HCT116 (cell line): ENCODE data around the gene PRKCQ. TPM values are rescaled to one million over a fixed set of nuclear protein-coding genes. Genes with fewer than 3 reads are reported as not detected.

Experiments used
- ATAC-seq: fragments of 200-7000 bp; cut with Tn5 transposase; 2 replicates; pipeline ENCODE4 v1.9.1; 2020; ENCODE audit warnings: mild to moderate bottlenecking, moderate library complexity
- BruUV-seq: library from RNA; stranded (reverse); fragments of 400-500 nt; replicated peaks from 2 replicates; lab custom pipeline; 2021; lab: Mats Ljungman, UMichigan
- CTCF ChIA-PET: fragments of 300-600 bp; sonication (Branson Sonifier 250); formaldehyde crosslinking; loops from one replicate; lab custom pipeline; 2021; ENCODE audit warnings: antibody characterized with exemption; lab: Charles Lee
- POLR2A ChIA-PET: fragments of 300-600, 350-600 bp; sonication (Branson Sonifier 250); formaldehyde crosslinking; loops from one replicate; lab custom pipeline; 2021; ENCODE audit warnings: antibody characterized with exemption; lab: Charles Lee
- RAD21 ChIA-PET, 2 experiments: fragments of 300-600 bp; sonication (Branson Sonifier 250); formaldehyde crosslinking; loops; one replicate each; lab custom pipeline; 2023; ENCODE audit warnings: low total read pairs in 2 of 2; ENCODE audit not compliant: uncharacterized antibody in 2 of 2, unreplicated experiment in 2 of 2, low non-redundant PET in 1 of 2; lab: Charles Lee
- DNase-seq: peaks from one replicate; pipeline ENCODE4 v3.0.0-alpha.2; 2010; ENCODE audit warnings: low read depth, low spot score
- H2AFZ ChIP-seq: fragments of 200-600 bp; shearing (Covaris generic), sonication (generic); 2 replicates; pipeline ENCODE4 v1.6.1; 2017; ENCODE audit warnings: low read depth, mixed run types, mixed read lengths, antibody characterized with exemption, low read length; ENCODE audit not compliant: poor library complexity, severe bottlenecking
- H3K27ac ChIP-seq: 2 replicates; pipeline ENCODE4 v1.5.1; 2012; ENCODE audit warnings: low read depth, low read length
- H3K27me3 ChIP-seq: fragments of 200-600 bp; sonication (generic); 2 replicates; pipeline ENCODE4 v1.6.1; 2016; ENCODE audit warnings: mixed run types, low read length, mixed read lengths; ENCODE audit not compliant: insufficient read depth
- H3K36me3 ChIP-seq, 2 experiments: fragments of 200-500 bp in 1 of 2; fragments of 200-600 bp in 1 of 2; sonication (Bioruptor generic) in 1 of 2; sonication (generic) in 1 of 2; 2 replicates each; pipeline versions ENCODE4 v1.5.1 to v1.6.1; 2014 to 2016; ENCODE audit warnings: low read length in 2 of 2, inconsistent platforms in 1 of 2, mixed read lengths in 1 of 2, mixed run types in 1 of 2; ENCODE audit not compliant: insufficient read depth in 2 of 2, control insufficient read depth in 1 of 2
- H3K4me1 ChIP-seq, 2 experiments: fragments of 200-600 bp in 1 of 2; sonication (generic) in 1 of 2; 2 replicates each; pipeline versions ENCODE4 v1.5.1 to v1.6.1; 2012 to 2017; ENCODE audit warnings: low read length in 2 of 2, inconsistent platforms in 1 of 2, mild to moderate bottlenecking in 1 of 2, mixed read lengths in 1 of 2, mixed run types in 1 of 2, moderate library complexity in 1 of 2; ENCODE audit not compliant: insufficient read depth in 2 of 2, control insufficient read depth in 1 of 2
- H3K4me2 ChIP-seq: fragments of 200-600 bp; sonication (generic); 2 replicates; pipeline ENCODE4 v1.6.1; 2017; ENCODE audit warnings: mixed run types, low read length, mixed read lengths
- H3K4me3 ChIP-seq, 2 experiments: fragments of 200-600 bp in 1 of 2; sonication (generic) in 1 of 2; replicated peaks in 1 of 2; 2 replicates each; pipeline ENCODE4 v1.5.1; 2011 to 2016; ENCODE audit warnings: low read length in 2 of 2, control low read depth in 1 of 2, low read depth in 1 of 2, mild to moderate bottlenecking in 1 of 2, mixed read lengths in 1 of 2, mixed run types in 1 of 2
- H3K79me2 ChIP-seq: fragments of 200-600 bp; sonication (generic); 2 replicates; pipeline ENCODE4 v1.6.1; 2017; ENCODE audit warnings: mild to moderate bottlenecking, mixed run types, low read length, moderate library complexity, mixed read lengths; ENCODE audit not compliant: insufficient read depth
- H3K9ac ChIP-seq: fragments of 200-600 bp; sonication (generic); 2 replicates; pipeline ENCODE4 v1.6.1; 2016; ENCODE audit warnings: low read length, mixed read lengths
- H3K9me2 ChIP-seq: fragments of 200-600 bp; sonication (generic), shearing (Covaris generic); 2 replicates; pipeline ENCODE4 v1.6.1; 2017; ENCODE audit warnings: mixed run types, mild to moderate bottlenecking, moderate library complexity; ENCODE audit not compliant: insufficient read depth
- H3K9me3 ChIP-seq, 2 experiments: fragments of 200-500 bp in 1 of 2; fragments of 200-600 bp in 1 of 2; sonication (Bioruptor generic) in 1 of 2; sonication (generic) in 1 of 2; 2 replicates each; pipeline ENCODE4 v1.6.1; 2014 to 2017; ENCODE audit warnings: low read length in 2 of 2, mixed read lengths in 2 of 2, inconsistent platforms in 1 of 2, low read depth in 1 of 2, mild to moderate bottlenecking in 1 of 2, mixed run types in 1 of 2, moderate library complexity in 1 of 2; ENCODE audit not compliant: control insufficient read depth in 1 of 2, insufficient read depth in 1 of 2
- H4K20me1 ChIP-seq: fragments of 200-600 bp; sonication (generic), shearing (Covaris generic); 2 replicates; pipeline ENCODE4 v1.6.1; 2017; ENCODE audit warnings: mixed run types, mild to moderate bottlenecking, moderate library complexity; ENCODE audit not compliant: insufficient read depth
- ATF3 ChIP-seq: IDR thresholded peaks from 2 replicates; pipeline ENCODE4 v1.6.1; 2012
- CEBPB ChIP-seq: IDR thresholded peaks from 2 replicates; pipeline ENCODE4 v1.6.1; 2012; ENCODE audit warnings: low read depth
- ELF1 ChIP-seq: IDR thresholded peaks from 2 replicates; pipeline ENCODE4 v1.6.1; 2012; ENCODE audit warnings: low read depth, borderline replicate concordance
- EZH2 ChIP-seq: fragments of 200-600 bp; sonication (generic); IDR thresholded peaks from 2 replicates; pipeline ENCODE4 v1.6.1; 2017; ENCODE audit warnings: antibody characterized with exemption, mixed run types
- JUND ChIP-seq: IDR thresholded peaks from 2 replicates; pipeline ENCODE4 v1.6.1; 2012
- MAX ChIP-seq: IDR thresholded peaks from 2 replicates; pipeline ENCODE4 v1.6.1; 2012
- POLR2A ChIP-seq: IDR thresholded peaks from 2 replicates; pipeline ENCODE4 v1.7.0; 2011; ENCODE audit warnings: borderline replicate concordance; ENCODE audit not compliant: insufficient read depth, insufficient read length; ENCODE audit errors: extremely low read depth
- POLR2AphosphoS5 ChIP-seq: IDR thresholded peaks from 2 replicates; pipeline ENCODE4 v1.6.1; 2011; ENCODE audit warnings: mild to moderate bottlenecking, low read depth, low read length, moderate library complexity
- RAD21 ChIP-seq: IDR thresholded peaks from 2 replicates; pipeline ENCODE4 v1.6.1; 2012; ENCODE audit warnings: low read depth, mild to moderate bottlenecking
- REST ChIP-seq: IDR thresholded peaks from 2 replicates; pipeline ENCODE4 v1.6.1; 2012; ENCODE audit warnings: low read depth
- SIN3A ChIP-seq: IDR thresholded peaks from 2 replicates; pipeline ENCODE4 v1.6.1; 2012; ENCODE audit warnings: low read depth
- TCF7L2 ChIP-seq: IDR thresholded peaks from 2 replicates; pipeline ENCODE4 v1.7.0; 2011; ENCODE audit warnings: borderline replicate concordance, inconsistent platforms; ENCODE audit not compliant: insufficient read depth, insufficient read length; ENCODE audit errors: extremely low read depth
- intact Hi-C: fragments of 100-400 bp; cut with micrococcal nuclease; formaldehyde crosslinking; loops from 2 replicates; pipeline ENCODE4 v1.10.0; 2022
- total RNA-seq: library from RNA; stranded (reverse); gene quantifications from one replicate; pipeline ENCODE4 v1.2.1, GENCODE V29; 2021; ENCODE audit not compliant: unreplicated experiment
- TF ChIP-seq, protein P1 (sequence below), 3 experiments: fragments of 200-600 bp in 1 of 3; sonication (generic) in 1 of 3; IDR thresholded peaks in 2 of 3; conservative IDR thresholded peaks in 1 of 3; 2 replicates each; pipeline ENCODE4 v1.5.1; 2012 to 2017; ENCODE audit warnings: low read depth in 2 of 3, low read length in 2 of 3, antibody characterized with exemption in 1 of 3, borderline replicate concordance in 1 of 3, control low read depth in 1 of 3, mild to moderate bottlenecking in 1 of 3, mixed read lengths in 1 of 3, mixed run types in 1 of 3, moderate library complexity in 1 of 3; ENCODE audit not compliant: insufficient read depth in 1 of 3

PRKCQ gene
- total RNA-seq, 1 experiment from 2014 or later: 0.54 TPM

DNA sequence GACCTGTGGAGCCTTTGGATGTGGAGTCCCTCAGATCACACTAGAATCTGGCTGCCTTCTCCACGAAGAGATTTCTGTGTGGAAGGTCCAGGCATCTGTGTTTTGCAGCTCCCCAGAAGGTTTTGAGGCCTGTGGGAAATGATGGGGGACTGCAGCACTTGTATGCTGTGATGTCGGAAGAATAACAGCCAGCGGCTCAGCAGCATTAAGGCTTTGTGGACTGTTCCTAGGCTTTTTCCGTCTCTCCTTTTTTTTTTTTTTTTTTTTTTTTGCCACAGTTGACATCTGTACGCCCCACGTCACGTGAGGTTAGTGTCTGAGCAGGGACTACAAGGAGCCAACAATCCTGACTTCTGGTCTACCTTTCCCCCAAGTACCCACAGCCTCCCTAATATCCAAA lies 196.0 kb downstream of the PRKCQ start:
- H3K27me3 ChIP-seq: no peaks in the 10 kb centered on the region
- no peaks in the 10 kb centered on the region for H3K36me3 ChIP-seq
- CTCF ChIA-PET: no interaction called here
- no peak for ATAC-seq
- no peak for TF ChIP-seq ELF1
- TF ChIP-seq MAX: no peak
- TF ChIP-seq CEBPB: no peak
- TF ChIP-seq REST: no peak
- TF ChIP-seq, protein P1, sequence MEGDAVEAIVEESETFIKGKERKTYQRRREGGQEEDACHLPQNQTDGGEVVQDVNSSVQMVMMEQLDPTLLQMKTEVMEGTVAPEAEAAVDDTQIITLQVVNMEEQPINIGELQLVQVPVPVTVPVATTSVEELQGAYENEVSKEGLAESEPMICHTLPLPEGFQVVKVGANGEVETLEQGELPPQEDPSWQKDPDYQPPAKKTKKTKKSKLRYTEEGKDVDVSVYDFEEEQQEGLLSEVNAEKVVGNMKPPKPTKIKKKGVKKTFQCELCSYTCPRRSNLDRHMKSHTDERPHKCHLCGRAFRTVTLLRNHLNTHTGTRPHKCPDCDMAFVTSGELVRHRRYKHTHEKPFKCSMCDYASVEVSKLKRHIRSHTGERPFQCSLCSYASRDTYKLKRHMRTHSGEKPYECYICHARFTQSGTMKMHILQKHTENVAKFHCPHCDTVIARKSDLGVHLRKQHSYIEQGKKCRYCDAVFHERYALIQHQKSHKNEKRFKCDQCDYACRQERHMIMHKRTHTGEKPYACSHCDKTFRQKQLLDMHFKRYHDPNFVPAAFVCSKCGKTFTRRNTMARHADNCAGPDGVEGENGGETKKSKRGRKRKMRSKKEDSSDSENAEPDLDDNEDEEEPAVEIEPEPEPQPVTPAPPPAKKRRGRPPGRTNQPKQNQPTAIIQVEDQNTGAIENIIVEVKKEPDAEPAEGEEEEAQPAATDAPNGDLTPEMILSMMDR (IDR thresholded peaks at IDR 0.05 in 2 of 3, conservative IDR thresholded peaks at IDR 0.05 in 1 of 3; ENCODE audit: borderline replicate concordance in 1 of 3, insufficient read depth in 1 of 3, low read depth in 2 of 3, low read length in 2 of 3): no peak
- TF ChIP-seq ATF3: no peak
- TF ChIP-seq JUND: no peak
- TF ChIP-seq POLR2A: no peak
- TF ChIP-seq SIN3A: no peak
- TF ChIP-seq EZH2: no peak
- no peak for TF ChIP-seq TCF7L2
- no peak for TF ChIP-seq POLR2AphosphoS5
- no peak for TF ChIP-seq RAD21
- TF ChIP-seq, all 23 proteins: peak for 0
- no peaks in the 10 kb centered on the region for H3K79me2 ChIP-seq
- H3K9me3 ChIP-seq: peaks cover 5 to 8% of the 10 kb centered on the region in 2 experiments; a peak in 2 of 4 replicates
- no peaks in the 10 kb centered on the region for H3K9me2 ChIP-seq
- no peak overlapping the region for H3K27ac ChIP-seq
- no peak overlapping the region for H3K4me2 ChIP-seq
- no peak overlapping the region for H2AFZ ChIP-seq
- intact Hi-C loops: no loop called here
- no peaks in the 10 kb centered on the region for H3K4me1 ChIP-seq
- RAD21 ChIA-PET: interaction anchor here in 1 of 2 experiments (0.7 kb wide), 1 partner anchor 186 kb away, joined by 8 read pairs; no protein-coding TSS in a partner anchor
- no peak overlapping the region for H3K4me3 ChIP-seq
- H3K9ac ChIP-seq: no peak overlapping the region
- no TSS peak for BruUV-seq
- no peaks in the 10 kb centered on the region for H4K20me1 ChIP-seq
- POLR2A ChIA-PET: no interaction called here
- no peak for DNase-seq
